Esophagus squamous epithelium (tissue), 4 donors: ENCODE results near the gene NRXN2.

ENCODE experiments used
- POLR2A ChIP-seq, 4 donors: fragments of 450-650 bp; IDR thresholded peaks; one replicate each; pipeline ENCODE4 v1.6.1; 2017; ENCODE audit warnings: antibody characterized with exemption in 4 of 4, mild to moderate bottlenecking in 4 of 4, moderate library complexity in 3 of 4
- TF ChIP-seq, protein P1 (sequence below), 6 experiments: fragments of 450-650 bp in 4 of 6; fragments of 200-600 bp in 2 of 6; sonication (generic) in 2 of 6; IDR thresholded peaks; one replicate each; pipeline ENCODE4 v1.5.1; 2016 to 2019; ENCODE audit warnings: antibody characterized with exemption in 6 of 6, mild to moderate bottlenecking in 4 of 6, moderate library complexity in 4 of 6

DNA sequence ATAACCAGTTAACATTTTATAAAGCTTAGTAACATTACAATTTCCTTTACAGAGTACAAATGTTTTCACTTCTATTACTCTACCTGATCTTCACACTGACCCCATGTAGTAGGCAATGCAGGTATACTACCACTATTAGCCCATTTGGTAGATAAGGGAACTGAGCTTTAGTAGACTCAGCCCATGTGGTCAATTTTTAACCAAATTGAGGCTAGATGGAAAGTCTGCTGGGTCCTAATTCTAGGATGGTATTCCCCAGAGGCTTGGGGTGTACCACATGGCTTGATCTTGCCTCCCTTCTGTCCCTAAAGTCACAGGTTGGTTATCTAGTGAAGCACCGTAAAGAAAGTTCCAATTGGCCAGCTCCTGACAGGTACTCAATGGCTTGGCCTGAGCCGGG is 48.2 kb downstream of the NRXN2 start:
- TF ChIP-seq, protein P1, sequence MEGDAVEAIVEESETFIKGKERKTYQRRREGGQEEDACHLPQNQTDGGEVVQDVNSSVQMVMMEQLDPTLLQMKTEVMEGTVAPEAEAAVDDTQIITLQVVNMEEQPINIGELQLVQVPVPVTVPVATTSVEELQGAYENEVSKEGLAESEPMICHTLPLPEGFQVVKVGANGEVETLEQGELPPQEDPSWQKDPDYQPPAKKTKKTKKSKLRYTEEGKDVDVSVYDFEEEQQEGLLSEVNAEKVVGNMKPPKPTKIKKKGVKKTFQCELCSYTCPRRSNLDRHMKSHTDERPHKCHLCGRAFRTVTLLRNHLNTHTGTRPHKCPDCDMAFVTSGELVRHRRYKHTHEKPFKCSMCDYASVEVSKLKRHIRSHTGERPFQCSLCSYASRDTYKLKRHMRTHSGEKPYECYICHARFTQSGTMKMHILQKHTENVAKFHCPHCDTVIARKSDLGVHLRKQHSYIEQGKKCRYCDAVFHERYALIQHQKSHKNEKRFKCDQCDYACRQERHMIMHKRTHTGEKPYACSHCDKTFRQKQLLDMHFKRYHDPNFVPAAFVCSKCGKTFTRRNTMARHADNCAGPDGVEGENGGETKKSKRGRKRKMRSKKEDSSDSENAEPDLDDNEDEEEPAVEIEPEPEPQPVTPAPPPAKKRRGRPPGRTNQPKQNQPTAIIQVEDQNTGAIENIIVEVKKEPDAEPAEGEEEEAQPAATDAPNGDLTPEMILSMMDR (IDR thresholded peaks at IDR 0.05), result no peak
- no peak for TF ChIP-seq POLR2A (IDR thresholded peaks at IDR 0.05)
